Body of pancreas (tissue), 4 donors: ENCODE measurements around the gene TOP2B. TPM values are rescaled to one million over a fixed set of nuclear protein-coding genes. Genes with fewer than 3 reads are reported as not detected.

ENCODE experiments used
- ATAC-seq: fragments of 150-250 bp; one replicate; pipeline ENCODE4 v1.9.1; 2016
- DNase-seq, 4 donors: peaks; one replicate each; pipeline ENCODE4 v3.0.0-alpha.2; 2019
- H3K27ac ChIP-seq, 4 donors: fragments of 200-600 bp; sonication (generic); 1 replicate in 3 of 4; 2 replicates in 1 of 4; pipeline versions ENCODE4 v1.5.1 to v1.6.1; 2016 to 2019; ENCODE audit warnings: mild to moderate bottlenecking in 1 of 4, mixed read lengths in 1 of 4, moderate library complexity in 1 of 4
- H3K27me3 ChIP-seq, 2 donors: fragments of 200-600 bp; sonication (generic); one replicate each; pipeline ENCODE4 v1.6.0; 2016; ENCODE audit warnings: mild to moderate bottlenecking in 1 of 2
- H3K36me3 ChIP-seq, 2 donors: fragments of 200-600 bp; sonication (generic); replicated peaks in 1 of 2; 2 replicates each; pipeline ENCODE4 v1.5.1; 2016; ENCODE audit warnings: low read depth in 2 of 2; ENCODE audit not compliant: insufficient read depth in 1 of 2
- H3K4me1 ChIP-seq: fragments of 200-600 bp; sonication (generic); one replicate; pipeline ENCODE4 v1.6.0; 2016
- H3K4me3 ChIP-seq, 2 donors: fragments of 200-600 bp; sonication (generic); 1 replicate in 1 of 2; 2 replicates in 1 of 2; pipeline ENCODE4 v1.5.1; 2016 to 2019
- H3K9me3 ChIP-seq, 3 donors: fragments of 200-600 bp; sonication (generic); 1 replicate in 2 of 3; 2 replicates in 1 of 3; pipeline ENCODE4 v1.5.1; 2016
- POLR2A ChIP-seq, 3 donors: fragments of 450-650 bp; IDR thresholded peaks; one replicate each; pipeline ENCODE4 v1.6.1; 2016; ENCODE audit warnings: antibody characterized with exemption in 3 of 3, mild to moderate bottlenecking in 2 of 3
- WGBS, 2 donors: methylation state at CpG; one replicate each; pipeline ENCODE4 v1.1.5; 2017; 5-methylcytosine and 5-hydroxymethylcytosine counted together
- intact Hi-C: fragments of 100-400 bp; cut with DNase I; formaldehyde crosslinking; loops from one replicate; pipeline ENCODE4 v1.15.1; 2023
- total RNA-seq, 2 donors: library from RNA; depleted of rRNA; stranded (reverse); fragments of >200 nt; gene quantifications; one replicate each; pipeline ENCODE4 v1.1.0, GENCODE V29; 2016
- TF ChIP-seq, protein P1 (sequence below), 7 experiments: fragments of 450-650 bp in 4 of 7; fragments of 200-600 bp in 3 of 7; sonication (generic) in 3 of 7; IDR thresholded peaks; one replicate each; pipeline ENCODE4 v1.5.1; 2016 to 2019; ENCODE audit warnings: antibody characterized with exemption in 7 of 7

TOP2B gene
- total RNA-seq, 2 donors from 2014 or later: 52.7 to 83.1 TPM

DNA sequence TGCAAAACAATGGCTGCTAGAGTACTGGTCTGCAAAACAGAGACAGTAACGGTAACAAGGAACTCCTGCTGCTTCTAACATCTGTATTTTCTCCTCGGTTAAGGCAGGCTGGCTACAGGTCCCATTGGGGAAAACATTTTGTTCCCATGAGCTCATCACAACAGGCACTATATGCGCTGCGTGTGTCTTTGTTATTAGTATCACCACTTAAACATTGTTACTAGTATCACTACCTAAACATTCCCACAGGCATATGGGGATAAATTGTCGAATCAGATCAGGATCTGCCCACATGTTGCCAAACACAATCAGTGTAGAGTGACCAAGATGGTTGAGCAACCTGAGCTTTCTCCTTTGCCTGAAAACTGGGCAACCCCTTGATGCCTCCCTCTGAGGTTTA lies 77.2 kb downstream of the TOP2B start:
- H3K36me3 ChIP-seq: no peaks in the 10 kb centered on the region
- ATAC-seq (no peak), DNase-seq (no peak)
- H3K4me1 ChIP-seq: peaks cover 6% of the 10 kb centered on the region
- TF ChIP-seq, protein P1, sequence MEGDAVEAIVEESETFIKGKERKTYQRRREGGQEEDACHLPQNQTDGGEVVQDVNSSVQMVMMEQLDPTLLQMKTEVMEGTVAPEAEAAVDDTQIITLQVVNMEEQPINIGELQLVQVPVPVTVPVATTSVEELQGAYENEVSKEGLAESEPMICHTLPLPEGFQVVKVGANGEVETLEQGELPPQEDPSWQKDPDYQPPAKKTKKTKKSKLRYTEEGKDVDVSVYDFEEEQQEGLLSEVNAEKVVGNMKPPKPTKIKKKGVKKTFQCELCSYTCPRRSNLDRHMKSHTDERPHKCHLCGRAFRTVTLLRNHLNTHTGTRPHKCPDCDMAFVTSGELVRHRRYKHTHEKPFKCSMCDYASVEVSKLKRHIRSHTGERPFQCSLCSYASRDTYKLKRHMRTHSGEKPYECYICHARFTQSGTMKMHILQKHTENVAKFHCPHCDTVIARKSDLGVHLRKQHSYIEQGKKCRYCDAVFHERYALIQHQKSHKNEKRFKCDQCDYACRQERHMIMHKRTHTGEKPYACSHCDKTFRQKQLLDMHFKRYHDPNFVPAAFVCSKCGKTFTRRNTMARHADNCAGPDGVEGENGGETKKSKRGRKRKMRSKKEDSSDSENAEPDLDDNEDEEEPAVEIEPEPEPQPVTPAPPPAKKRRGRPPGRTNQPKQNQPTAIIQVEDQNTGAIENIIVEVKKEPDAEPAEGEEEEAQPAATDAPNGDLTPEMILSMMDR (IDR thresholded peaks at IDR 0.05): no peak
- no peak for TF ChIP-seq POLR2A (IDR thresholded peaks at IDR 0.05)
- H3K4me3 ChIP-seq: no peak overlapping the region
- H3K9me3 ChIP-seq: no peaks in the 10 kb centered on the region
- no peak overlapping the region for H3K27ac ChIP-seq
- WGBS, 2 donors: 69 to 79% methylated on average over 5 of the region's 5 CpGs
- intact Hi-C loops: loop anchor here (10.0 kb wide), 1 partner anchor 813 kb away; no protein-coding TSS in a partner anchor
- H3K27me3 ChIP-seq: no peaks in the 10 kb centered on the region

DNA sequence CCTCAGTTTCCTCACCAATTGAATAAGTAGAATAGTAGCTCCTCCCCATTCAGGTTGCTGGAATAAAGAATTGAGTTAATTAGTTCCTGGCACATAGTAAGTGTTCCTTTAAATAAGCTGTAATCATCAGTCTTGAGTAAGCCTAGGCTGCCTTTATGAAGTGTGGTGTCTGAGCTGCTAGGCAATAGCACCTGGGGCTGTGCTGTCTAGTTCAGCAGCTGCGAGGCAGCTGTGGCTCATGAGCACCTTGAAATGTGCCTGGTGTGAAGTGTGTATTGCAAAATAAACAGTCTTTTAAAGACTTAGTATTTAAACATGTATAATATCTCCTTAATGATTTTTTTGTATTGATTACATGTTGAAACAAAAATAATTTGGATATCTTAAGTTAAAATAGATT lies 77.6 kb downstream of the TOP2B start:
- no peak for DNase-seq
- no peaks in the 10 kb centered on the region for H3K27me3 ChIP-seq
- H3K9me3 ChIP-seq: no peaks in the 10 kb centered on the region
- intact Hi-C loops: loop anchor here (10.0 kb wide), 1 partner anchor 812 kb away; no protein-coding TSS in a partner anchor
- H3K36me3 ChIP-seq: no peaks in the 10 kb centered on the region
- H3K27ac ChIP-seq: no peak overlapping the region
- no peak overlapping the region for H3K4me3 ChIP-seq
- ATAC-seq: no peak
- peaks cover 1% of the 10 kb centered on the region for H3K4me1 ChIP-seq
- WGBS, 2 donors: 43 to 63% methylated on average over 1 of the region's 1 CpG
- TF ChIP-seq POLR2A (IDR thresholded peaks at IDR 0.05): no peak
- TF ChIP-seq, protein P1 (IDR thresholded peaks at IDR 0.05): no peak

DNA sequence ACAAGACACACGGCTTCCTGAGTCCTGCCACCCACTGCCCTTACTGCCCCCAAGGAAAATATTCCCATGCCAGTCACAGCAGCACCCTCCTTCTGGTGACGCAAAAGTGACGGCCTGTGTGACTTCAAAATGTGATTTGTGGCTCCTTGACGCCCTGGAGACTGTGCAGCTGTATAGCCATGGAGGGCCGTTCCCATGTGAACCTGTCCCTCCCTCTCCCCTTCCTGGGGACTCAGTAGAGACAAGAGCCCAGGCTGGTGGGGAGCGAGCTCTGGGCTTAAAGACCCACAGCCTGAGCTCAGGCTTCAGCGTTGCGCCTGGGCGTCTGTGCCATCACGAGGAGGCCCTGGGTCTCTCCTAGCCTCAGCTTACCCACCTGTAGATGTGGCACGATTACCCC lies 78.2 kb downstream of the TOP2B start:
- Histone ChIP-seq H3K4me3 (no peak overlapping the region), H3K27me3 (no peaks in the 10 kb centered on the region), H3K9me3 (no peaks in the 10 kb centered on the region), H3K27ac (no peak overlapping the region), H3K4me1 (no peaks in the 10 kb centered on the region), H3K36me3 (no peaks in the 10 kb centered on the region)
- 81 to 82% methylated on average over 3 to 11 of the region's 11 CpGs for WGBS, 2 donors
- ATAC-seq (no peak), DNase-seq (no peak)
- intact Hi-C loops: loop anchor here (10.0 kb wide), 1 partner anchor 812 kb away; no protein-coding TSS in a partner anchor
- TF ChIP-seq, protein P1 (IDR thresholded peaks at IDR 0.05): no peak
- TF ChIP-seq POLR2A (IDR thresholded peaks at IDR 0.05): no peak

DNA sequence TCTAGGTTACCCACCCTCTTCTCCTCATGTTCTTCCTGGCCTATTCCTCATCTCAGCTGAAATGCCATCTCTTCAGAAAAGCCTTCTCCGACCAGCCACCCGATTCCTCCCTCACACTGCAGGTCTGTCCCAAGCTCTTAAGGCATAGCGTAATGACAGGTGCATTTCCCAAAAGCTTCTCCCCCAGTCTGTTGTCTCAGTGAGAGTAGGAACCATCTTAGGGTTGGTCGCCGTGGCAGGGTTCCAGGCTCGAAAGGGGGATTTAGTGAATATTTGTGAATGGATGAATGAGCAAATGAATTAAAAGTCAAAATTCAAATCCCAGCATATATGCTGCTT lies 78.6 kb downstream of the TOP2B start:
- Histone ChIP-seq H3K36me3 (no peaks in the 10 kb centered on the region), H3K9me3 (no peaks in the 10 kb centered on the region), H3K4me3 (no peak overlapping the region), H3K27ac (no peak overlapping the region), H3K27me3 (no peaks in the 10 kb centered on the region), H3K4me1 (no peaks in the 10 kb centered on the region)
- WGBS, 2 donors: 93 to 98% methylated on average over 6 of the region's 6 CpGs
- DNase-seq (no peak), ATAC-seq (no peak)
- intact Hi-C loops: loop anchor here (10.0 kb wide), 1 partner anchor 811 kb away; no protein-coding TSS in a partner anchor
- no peak for TF ChIP-seq POLR2A (IDR thresholded peaks at IDR 0.05)

DNA sequence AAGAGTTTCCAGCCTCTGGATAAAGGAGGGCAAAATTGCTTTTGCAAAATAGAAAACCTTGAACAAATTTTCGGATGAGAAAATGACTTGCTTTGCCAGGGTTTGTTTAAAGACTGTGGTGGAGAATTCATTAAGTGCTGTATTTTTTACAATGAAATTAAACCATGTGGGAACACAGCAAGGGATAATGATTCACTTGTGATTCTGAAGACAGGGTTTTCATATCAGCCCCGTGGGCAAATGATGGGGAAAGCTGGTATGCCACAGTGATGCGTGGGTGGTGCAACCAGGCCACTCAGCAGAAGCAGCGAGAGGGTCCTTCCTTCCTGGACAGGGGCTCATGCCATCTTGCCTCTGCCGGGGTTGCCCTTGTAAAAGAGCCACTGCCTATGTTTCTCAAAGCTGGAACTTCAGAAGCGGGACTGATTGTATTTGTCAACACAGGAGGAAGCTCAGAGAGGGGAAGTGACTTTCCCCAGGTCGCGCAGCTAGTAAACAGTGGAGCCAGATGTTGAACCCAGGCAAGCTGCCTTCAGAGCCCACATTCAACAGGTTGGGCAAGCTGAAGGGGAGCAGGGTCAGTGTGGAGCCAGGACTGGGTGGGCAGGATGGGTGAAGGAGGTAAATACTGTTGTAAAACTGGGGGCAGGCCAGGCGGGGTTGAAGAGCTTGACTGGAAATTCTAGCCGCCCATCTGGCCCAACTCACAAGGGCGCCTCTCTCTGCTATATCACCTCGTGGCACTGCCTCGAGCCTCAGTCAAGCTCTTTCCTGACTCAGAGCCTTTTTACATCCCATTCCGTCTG lies 79.1 kb downstream of the TOP2B start:
- intact Hi-C loops: loop anchor here (10.0 kb wide), 1 partner anchor 811 kb away; no protein-coding TSS in a partner anchor
- Histone ChIP-seq H3K27me3 (no peaks in the 10 kb centered on the region), H3K27ac (no peak overlapping the region), H3K4me1 (no peaks in the 10 kb centered on the region), H3K4me3 (no peak overlapping the region), H3K36me3 (no peaks in the 10 kb centered on the region), H3K9me3 (no peaks in the 10 kb centered on the region)
- ATAC-seq: no peak
- 81 to 82% methylated on average over 14 of the region's 14 CpGs for WGBS, 2 donors
- TF ChIP-seq POLR2A (IDR thresholded peaks at IDR 0.05): no peak
- TF ChIP-seq, protein P1 (IDR thresholded peaks at IDR 0.05): no peak
- DNase-seq: no peak
